DMS114 treated with DMSO at 0.1 percent for 48 hours (cell line): Measurements from ENCODE around the gene PNPLA1.
"Not testable (repeated sequence)": the region's sequence is repeated elsewhere in the genome, so short reads cannot be mapped to it uniquely, and the experiment has no call there.

Experiments
- DNase-seq: peaks from one replicate; lab custom pipeline; 2025; ENCODE audit not compliant: unreplicated experiment; lab: John Stamatoyannopoulos, UW

Gene PNPLA1

GRCh38 chr6:36334832-36335459 is 65.1 kb downstream of the PNPLA1 start:
- DNase-seq: no peak

- no peak for DNase-seq
Measured at GRCh38 chr6:36335465-36336207, 65.8 kb downstream of the PNPLA1 start.

GRCh38 chr6:36336208-36336710 is 66.4 kb downstream of the PNPLA1 start:
- no peak for DNase-seq

- no peak for DNase-seq
Measured at GRCh38 chr6:36336779-36337241, 67.0 kb downstream of the PNPLA1 start, which contains the start of gene BNIP5. TSS of gene BNIP5 (minus strand) at chr6:36336888. CDS start at chr6:36330690, 6,198 bp downstream.

- no peak for DNase-seq
Measured at GRCh38 chr6:36337814-36338213, 68.0 kb downstream of the PNPLA1 start.

GRCh38 chr6:36338223-36338622 is 68.4 kb downstream of the PNPLA1 start:
- not testable (repeated sequence) for DNase-seq

GRCh38 chr6:36339146-36339545 is 69.3 kb downstream of the PNPLA1 start:
- no peak for DNase-seq

- no peak for DNase-seq
Measured at GRCh38 chr6:36340306-36340617, 70.4 kb downstream of the PNPLA1 start.

GRCh38 chr6:36340618-36341454 is 71.0 kb downstream of the PNPLA1 start:
- DNase-seq: no peak

- DNase-seq: no peak
Measured at GRCh38 chr6:36343109-36343680, 73.3 kb downstream of the PNPLA1 start.

- DNase-seq: no peak
Measured at GRCh38 chr6:36345681-36346466, 76.0 kb downstream of the PNPLA1 start.

GRCh38 chr6:36346486-36347273 is 76.8 kb downstream of the PNPLA1 start:
- DNase-seq: no peak

GRCh38 chr6:36347621-36348020 is 77.8 kb downstream of the PNPLA1 start:
- no peak for DNase-seq

GRCh38 chr6:36349240-36349639 is 79.4 kb downstream of the PNPLA1 start:
- DNase-seq: no peak

GRCh38 chr6:36350082-36350481 is 80.2 kb downstream of the PNPLA1 start:
- DNase-seq: no peak

GRCh38 chr6:36350681-36351571 is 81.1 kb downstream of the PNPLA1 start:
- DNase-seq: no peak

- no peak for DNase-seq
Measured at GRCh38 chr6:36352477-36353157, 82.8 kb downstream of the PNPLA1 start.

- no peak for DNase-seq
Measured at GRCh38 chr6:36353411-36353915, 83.6 kb downstream of the PNPLA1 start.
